Fibroblast of mammary gland (primary cell): Measurements from ENCODE around the gene CCR5AS.

ENCODE experiments used
- DNase-seq: peaks from one replicate; pipeline ENCODE4 v3.0.0-alpha.2; 2010; ENCODE audit warnings: low read depth
- H3K4me3 ChIP-seq: 2 replicates; pipeline ENCODE4 v1.5.1; 2011; ENCODE audit warnings: low read depth, mild to moderate bottlenecking, low read length, moderate library complexity; ENCODE audit not compliant: control insufficient read depth
- CTCF ChIP-seq: conservative IDR thresholded peaks from 2 replicates; pipeline ENCODE4 v1.5.1; 2011; ENCODE audit warnings: low read depth, low read length, inconsistent platforms; ENCODE audit not compliant: control insufficient read depth, insufficient read depth

The CCR5AS gene

GRCh38 chr3:46416125-46416810 lies 9.4 kb upstream of the CCR5AS start:
- H3K4me3 ChIP-seq = no peak overlapping the region
- no peak for TF ChIP-seq CTCF
- no peak for DNase-seq

- no peak for DNase-seq
- H3K4me3 ChIP-seq = no peak overlapping the region
- no peak for TF ChIP-seq CTCF
Observed at GRCh38 chr3:46414739-46415138, 7.9 kb upstream of the CCR5AS start.

- no peak for DNase-seq
- no peak overlapping the region for H3K4me3 ChIP-seq
- no peak for TF ChIP-seq CTCF
Observed at GRCh38 chr3:46413951-46414350, 7.1 kb upstream of the CCR5AS start.

- H3K4me3 ChIP-seq = no peak overlapping the region
- no peak for DNase-seq
- TF ChIP-seq CTCF = no peak
Observed at GRCh38 chr3:46412786-46413298, 6.0 kb upstream of the CCR5AS start.

GRCh38 chr3:46411271-46411670 lies 4.4 kb upstream of the CCR5AS start:
- no peak for TF ChIP-seq CTCF
- no peak for DNase-seq
- H3K4me3 ChIP-seq = no peak overlapping the region

GRCh38 chr3:46410669-46411068 lies 3.8 kb upstream of the CCR5AS start:
- DNase-seq = no peak
- no peak for TF ChIP-seq CTCF
- H3K4me3 ChIP-seq = no peak overlapping the region
